SK-N-DZ (cell line): Measurements from ENCODE around the gene ARID1A.
A peak's percentile ranks its signal among the peaks of the same experiment; 100 is the strongest.
"Not testable (repeated sequence)": the region's sequence is repeated elsewhere in the genome, so short reads cannot be mapped to it uniquely, and the experiment has no call there.

Experiments
- DNase-seq: peaks from one replicate; pipeline ENCODE4 v3.0.0-alpha.2; 2015; ENCODE audit warnings: low spot score

The ARID1A gene

GRCh38 chr1:26787706-26788514 lies 92.1 kb downstream of the ARID1A start, which contains the start of gene PIGV:
PIGV (plus strand) TSS chr1:26787950; CDS start chr1:26790816, 2,866 bp downstream.
- peak; percentile 87 for DNase-seq

GRCh38 chr1:26788515-26788785 lies 92.6 kb downstream of the ARID1A start:
- DNase-seq: no peak

GRCh38 chr1:26788836-26789611 lies 93.2 kb downstream of the ARID1A start:
- DNase-seq: peak; percentile 76

GRCh38 chr1:26789612-26789865 lies 93.7 kb downstream of the ARID1A start:
- no peak for DNase-seq

GRCh38 chr1:26789931-26790330 lies 94.1 kb downstream of the ARID1A start:
- no peak for DNase-seq

GRCh38 chr1:26790551-26790953 lies 94.7 kb downstream of the ARID1A start:
- no peak for DNase-seq

GRCh38 chr1:26791148-26791547 lies 95.3 kb downstream of the ARID1A start:
- no peak for DNase-seq

GRCh38 chr1:26791626-26792025 lies 95.8 kb downstream of the ARID1A start:
- no peak for DNase-seq

GRCh38 chr1:26792924-26793323 lies 97.1 kb downstream of the ARID1A start:
- no peak for DNase-seq

- DNase-seq: no peak
These were observed 98.6 kb downstream of the ARID1A start for GRCh38 chr1:26794391-26794790.

GRCh38 chr1:26797627-26798026 lies 101.8 kb downstream of the ARID1A start:
- no peak for DNase-seq

- DNase-seq: no peak
These were observed 103.8 kb downstream of the ARID1A start for GRCh38 chr1:26799479-26800142.

- not testable (repeated sequence) for DNase-seq
These were observed 108.1 kb downstream of the ARID1A start for GRCh38 chr1:26803932-26804331.

GRCh38 chr1:26810105-26810504 lies 114.3 kb downstream of the ARID1A start:
- peak; percentile 79 for DNase-seq

GRCh38 chr1:26811057-26811456 lies 115.2 kb downstream of the ARID1A start:
- no peak for DNase-seq

- DNase-seq: no peak
These were observed 115.9 kb downstream of the ARID1A start for GRCh38 chr1:26811708-26812107.

- DNase-seq: no peak
These were observed 118.6 kb downstream of the ARID1A start for GRCh38 chr1:26814377-26814776.

- no peak for DNase-seq
These were observed 119.1 kb downstream of the ARID1A start for GRCh38 chr1:26814893-26815292.

GRCh38 chr1:26820784-26821269 lies 125.0 kb downstream of the ARID1A start:
- DNase-seq: no peak

- DNase-seq: no peak
These were observed 127.1 kb downstream of the ARID1A start for GRCh38 chr1:26822737-26823395.

- DNase-seq: no peak
These were observed 128.9 kb downstream of the ARID1A start for GRCh38 chr1:26824731-26825130.
